Left lung (tissue), 10 donors: ENCODE measurements around the gene AOPEP. TPM values are rescaled to one million over a fixed set of nuclear protein-coding genes. Genes with fewer than 3 reads are reported as not detected.

Source experiments
- ATAC-seq: fragments of 200-7000 bp; cut with Tn5 transposase; one replicate; pipeline ENCODE4 v1.9.1; 2020; ENCODE audit warnings: moderate library complexity
- DNase-seq, 4 donors: peaks; one replicate each; pipeline ENCODE4 v3.0.0-alpha.2; 2013 to 2020
- H3K27ac ChIP-seq, 2 donors: fragments of 200-600 bp; sonication (generic) in 1 of 2; one replicate each; pipeline versions ENCODE4 v1.5.0 to v1.8.0; 2020 to 2021
- H3K27me3 ChIP-seq, 2 donors: fragments of 200-600 bp; sonication (generic) in 1 of 2; one replicate each; pipeline versions ENCODE4 v1.5.0 to v1.8.0; 2020 to 2021
- H3K36me3 ChIP-seq, 2 donors: fragments of 200-600 bp; sonication (generic) in 1 of 2; one replicate each; pipeline versions ENCODE4 v1.5.0 to v1.8.0; 2020 to 2021
- H3K4me1 ChIP-seq, 2 donors: fragments of 200-600 bp; one replicate each; pipeline ENCODE4 v1.8.0; 2021
- H3K4me3 ChIP-seq, 2 donors: fragments of 200-600 bp; sonication (generic) in 1 of 2; one replicate each; pipeline versions ENCODE4 v1.5.0 to v1.8.0; 2020 to 2021; ENCODE audit warnings: mild to moderate bottlenecking in 1 of 2
- H3K9me3 ChIP-seq, 2 donors: fragments of 200-600 bp; sonication (generic) in 1 of 2; one replicate each; pipeline versions ENCODE4 v1.5.0 to v1.8.0; 2020 to 2021
- intact Hi-C, 2 donors: fragments of 100-400 bp; cut with DNase I; formaldehyde crosslinking; loops; one replicate each; pipeline versions ENCODE4 v1.11.2 to v1.14.2; 2022
- polyA plus RNA-seq, 6 donors: library from polyadenylated mRNA; unstranded; fragments of 120-200 nt; gene quantifications; one replicate each; pipeline ENCODE4 v1.2.1, GENCODE V29; 2013; ENCODE audit not compliant: insufficient read length in 6 of 6
- total RNA-seq, 2 donors: library from RNA; stranded (reverse); fragmentation: NEBNext Ultra II Directional; extraction: Animal tissue kit (Norgen Biotek cat#: 25700); gene quantifications; one replicate each; pipeline ENCODE4 v1.2.1, GENCODE V29; 2021
- TF ChIP-seq, protein P1 (sequence below), 2 donors: fragments of 200-600 bp; sonication (generic) in 1 of 2; IDR thresholded peaks; one replicate each; pipeline versions ENCODE4 v1.5.0 to v1.8.0; 2021; ENCODE audit warnings: antibody characterized with exemption in 2 of 2
- donor health status: DM: no; HTN: yes; CAD: no.
- donor health status: DM: no; HTN: no; CAD: no.

The AOPEP gene
- total and polyA plus RNA-seq, 8 donors: 32.5 to 83.2 (median 39.9) TPM

- H3K9me3 ChIP-seq: no peaks in the 10 kb centered on the region
- TF ChIP-seq, protein P1, sequence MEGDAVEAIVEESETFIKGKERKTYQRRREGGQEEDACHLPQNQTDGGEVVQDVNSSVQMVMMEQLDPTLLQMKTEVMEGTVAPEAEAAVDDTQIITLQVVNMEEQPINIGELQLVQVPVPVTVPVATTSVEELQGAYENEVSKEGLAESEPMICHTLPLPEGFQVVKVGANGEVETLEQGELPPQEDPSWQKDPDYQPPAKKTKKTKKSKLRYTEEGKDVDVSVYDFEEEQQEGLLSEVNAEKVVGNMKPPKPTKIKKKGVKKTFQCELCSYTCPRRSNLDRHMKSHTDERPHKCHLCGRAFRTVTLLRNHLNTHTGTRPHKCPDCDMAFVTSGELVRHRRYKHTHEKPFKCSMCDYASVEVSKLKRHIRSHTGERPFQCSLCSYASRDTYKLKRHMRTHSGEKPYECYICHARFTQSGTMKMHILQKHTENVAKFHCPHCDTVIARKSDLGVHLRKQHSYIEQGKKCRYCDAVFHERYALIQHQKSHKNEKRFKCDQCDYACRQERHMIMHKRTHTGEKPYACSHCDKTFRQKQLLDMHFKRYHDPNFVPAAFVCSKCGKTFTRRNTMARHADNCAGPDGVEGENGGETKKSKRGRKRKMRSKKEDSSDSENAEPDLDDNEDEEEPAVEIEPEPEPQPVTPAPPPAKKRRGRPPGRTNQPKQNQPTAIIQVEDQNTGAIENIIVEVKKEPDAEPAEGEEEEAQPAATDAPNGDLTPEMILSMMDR (IDR thresholded peaks at IDR 0.05): no peak
- intact Hi-C loops: no loop called here
- ATAC-seq: peak; percentile 34
- DNase-seq: peak in 1 of 4 donors; percentile 76
- H3K36me3 ChIP-seq: peaks cover 0 to 67% of the 10 kb centered on the region in 2 donors
- H3K4me1 ChIP-seq: no peaks in the 10 kb centered on the region
- H3K4me3 ChIP-seq: no peak overlapping the region
- H3K27me3 ChIP-seq: no peaks in the 10 kb centered on the region
- H3K27ac ChIP-seq: no peak overlapping the region
Observed at GRCh38 chr9:95103281-95103771, 376.8 kb downstream of the AOPEP start.

- ATAC-seq (no peak), DNase-seq (no peak)
- intact Hi-C loops: no loop called here
- no peaks in the 10 kb centered on the region for H3K9me3 ChIP-seq
- no peak overlapping the region for H3K27ac ChIP-seq
- no peak overlapping the region for H3K4me3 ChIP-seq
- TF ChIP-seq, protein P1 (IDR thresholded peaks at IDR 0.05): no peak
- no peaks in the 10 kb centered on the region for H3K27me3 ChIP-seq
- peaks cover 0 to 67% of the 10 kb centered on the region in 2 donors for H3K36me3 ChIP-seq
- no peaks in the 10 kb centered on the region for H3K4me1 ChIP-seq
Observed at GRCh38 chr9:95103871-95104580, 377.5 kb downstream of the AOPEP start.

DNA sequence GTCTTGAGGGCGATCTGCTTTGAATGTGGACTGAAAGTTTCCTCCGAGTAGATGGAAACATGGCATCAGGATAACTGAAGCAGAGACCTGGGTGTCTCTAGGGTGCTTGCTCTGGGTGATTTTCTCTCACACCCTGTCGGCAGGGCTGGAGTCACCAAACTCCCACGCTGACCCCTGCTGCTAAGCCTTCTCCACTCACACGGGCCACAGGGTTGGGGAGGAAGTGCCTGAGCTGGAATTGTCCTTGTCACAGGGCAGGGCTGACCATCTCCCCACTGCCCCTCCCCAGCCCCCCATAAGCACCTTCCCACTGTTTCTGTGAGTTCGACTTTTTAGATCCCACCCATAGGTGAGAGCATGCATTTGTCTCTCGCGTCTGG is 378.1 kb downstream of the AOPEP start:
- Histone ChIP-seq H3K27me3 (no peaks in the 10 kb centered on the region), H3K36me3 (peaks cover 0 to 68% of the 10 kb centered on the region in 2 donors), H3K9me3 (no peaks in the 10 kb centered on the region), H3K4me1 (no peaks in the 10 kb centered on the region), H3K4me3 (no peak overlapping the region), H3K27ac (no peak overlapping the region)
- DNase-seq: no peak
- ATAC-seq: no peak
- intact Hi-C loops: no loop called here
- TF ChIP-seq, protein P1 (IDR thresholded peaks at IDR 0.05): no peak

DNA sequence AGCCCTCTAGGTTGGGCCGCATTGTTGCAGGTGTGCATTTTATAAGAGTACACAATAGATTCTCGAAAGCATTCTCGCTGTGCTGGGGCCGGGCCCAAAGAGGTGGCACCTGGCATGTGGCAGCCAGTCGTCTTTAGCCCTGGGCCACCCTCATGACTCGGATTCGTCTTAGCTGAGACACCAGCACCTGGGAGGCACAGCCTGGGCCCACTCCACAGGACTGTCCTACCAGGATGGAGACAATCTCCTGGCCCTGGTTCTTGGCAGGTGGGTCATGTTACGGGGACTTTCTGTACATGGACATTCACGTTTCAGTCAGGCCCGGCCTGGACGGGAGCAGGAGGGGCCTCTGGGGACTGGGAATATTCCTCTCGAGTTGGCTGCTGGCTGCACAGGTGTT is 378.5 kb downstream of the AOPEP start:
- no peak overlapping the region for H3K27ac ChIP-seq
- ATAC-seq (no peak), DNase-seq (no peak)
- intact Hi-C loops: no loop called here
- no peak overlapping the region for H3K4me3 ChIP-seq
- no peaks in the 10 kb centered on the region for H3K27me3 ChIP-seq
- TF ChIP-seq, protein P1 (IDR thresholded peaks at IDR 0.05): no peak
- H3K9me3 ChIP-seq: no peaks in the 10 kb centered on the region
- H3K36me3 ChIP-seq: peaks cover 0 to 68% of the 10 kb centered on the region in 2 donors
- no peaks in the 10 kb centered on the region for H3K4me1 ChIP-seq

GRCh38 chr9:95105519-95106287 is 379.2 kb downstream of the AOPEP start:
- DNase-seq (no peak), ATAC-seq (peak; percentile 21)
- H3K27ac ChIP-seq: no peak overlapping the region
- H3K27me3 ChIP-seq: no peaks in the 10 kb centered on the region
- TF ChIP-seq, protein P1 (IDR thresholded peaks at IDR 0.05): no peak
- no peaks in the 10 kb centered on the region for H3K9me3 ChIP-seq
- H3K36me3 ChIP-seq: peaks cover 0 to 62% of the 10 kb centered on the region in 2 donors
- intact Hi-C loops: no loop called here
- no peaks in the 10 kb centered on the region for H3K4me1 ChIP-seq
- H3K4me3 ChIP-seq: no peak overlapping the region
